Activated CD4-positive, alpha-beta T cell treated with anti-CD3 and anti-CD28 coated beads, Interleukin-2, amount 50 U/mL, for 4 hours (primary cell): Measurements from ENCODE around the gene OGFOD1.
"Not testable (repeated sequence)": the region's sequence is repeated elsewhere in the genome, so short reads cannot be mapped to it uniquely, and the experiment has no call there.

Source experiments
- DNase-seq, 2 experiments: peaks; one replicate each; pipeline ENCODE4 v3.0.0-alpha.2; 2020

OGFOD1 gene

GRCh38 chr16:56481468-56482122, 30.2 kb downstream of the OGFOD1 start:
- DNase-seq = no peak

GRCh38 chr16:56482683-56483236, 31.4 kb downstream of the OGFOD1 start:
- no peak for DNase-seq

GRCh38 chr16:56483394-56483793, 32.0 kb downstream of the OGFOD1 start:
- DNase-seq = no peak

GRCh38 chr16:56488035-56488434, 36.7 kb downstream of the OGFOD1 start:
- DNase-seq = no peak

GRCh38 chr16:56488868-56489267, 37.5 kb downstream of the OGFOD1 start:
- not testable (repeated sequence) for DNase-seq

GRCh38 chr16:56491657-56492261, 40.4 kb downstream of the OGFOD1 start:
- no peak for DNase-seq

- no peak for DNase-seq
Measured at GRCh38 chr16:56493126-56493525, 41.8 kb downstream of the OGFOD1 start.

- no peak for DNase-seq
Measured at GRCh38 chr16:56493815-56494214, 42.5 kb downstream of the OGFOD1 start.

GRCh38 chr16:56505181-56505580, 53.8 kb downstream of the OGFOD1 start:
- no peak for DNase-seq

GRCh38 chr16:56506941-56507340, 55.6 kb downstream of the OGFOD1 start:
- no peak for DNase-seq

GRCh38 chr16:56510544-56510943, 59.2 kb downstream of the OGFOD1 start:
- DNase-seq = no peak

- no peak for DNase-seq
Measured at GRCh38 chr16:56512025-56512424, 60.7 kb downstream of the OGFOD1 start.

- no peak for DNase-seq
Measured at GRCh38 chr16:56513091-56513490, 61.7 kb downstream of the OGFOD1 start.

- DNase-seq = peak; percentile 31 to 34
Measured at GRCh38 chr16:56513972-56514371, 62.6 kb downstream of the OGFOD1 start.

- no peak for DNase-seq
Measured at GRCh38 chr16:56514845-56515244, 63.5 kb downstream of the OGFOD1 start.

- DNase-seq = no peak
Measured at GRCh38 chr16:56515665-56516064, 64.3 kb downstream of the OGFOD1 start.

GRCh38 chr16:56517206-56517605, 65.9 kb downstream of the OGFOD1 start:
- no peak for DNase-seq

- no peak for DNase-seq
Measured at GRCh38 chr16:56518425-56518824, 67.1 kb downstream of the OGFOD1 start.

GRCh38 chr16:56519459-56520250, 68.3 kb downstream of the OGFOD1 start, which contains the start of gene BBS2:
Gene BBS2 (minus strand): TSS chr16:56520024. CDS start chr16:56519862, 162 bp downstream.
- peak; percentile 88 to 89 for DNase-seq

GRCh38 chr16:56520251-56520577, 68.9 kb downstream of the OGFOD1 start:
- no peak for DNase-seq

- no peak for DNase-seq
Measured at GRCh38 chr16:56525236-56525635, 73.9 kb downstream of the OGFOD1 start.
